GM12878 (cell line): ENCODE measurements around the gene RABEP2. TPM values are rescaled to one million over a fixed set of nuclear protein-coding genes. Genes with fewer than 3 reads are reported as not detected.

ENCODE experiments used
- BCL11A ChIP-seq: IDR thresholded peaks from 2 replicates; pipeline ENCODE4 v1.6.1; 2011; ENCODE audit warnings: low read depth, low read length
- CBX5 ChIP-seq: sonication (generic); IDR thresholded peaks from 2 replicates; pipeline ENCODE4 v1.6.1; 2016; ENCODE audit warnings: low read depth, moderate library complexity, mild to moderate bottlenecking, inconsistent platforms
- CHD1 ChIP-seq: IDR thresholded peaks from 2 replicates; pipeline ENCODE4 v1.6.1; 2012; ENCODE audit warnings: low read depth, low read length, improper control_type of control experiment
- CUX1 ChIP-seq: IDR thresholded peaks from 2 replicates; pipeline ENCODE4 v1.6.1; 2012; ENCODE audit warnings: improper control_type of control experiment, low read depth, low read length; ENCODE audit not compliant: insufficient replicate concordance
- EED ChIP-seq: sonication (generic); IDR thresholded peaks from 2 replicates; pipeline ENCODE4 v1.6.1; 2016; ENCODE audit warnings: antibody characterized with exemption, low read depth
- EP300 ChIP-seq, 2 experiments: fragments of 150-350 bp in 1 of 2; IDR thresholded peaks; 2 replicates each; pipeline ENCODE4 v1.6.1; 2011 to 2012; ENCODE audit warnings: low read depth in 2 of 2, low read length in 2 of 2, borderline replicate concordance in 1 of 2, improper control_type of control experiment in 1 of 2, inconsistent platforms in 1 of 2; ENCODE audit not compliant: control insufficient read depth in 1 of 2
- EZH2 ChIP-seq: IDR thresholded peaks from 2 replicates; pipeline ENCODE4 v1.6.1; 2012; ENCODE audit warnings: low read depth, mild to moderate bottlenecking, control low read depth, inconsistent platforms, low read length, borderline replicate concordance; ENCODE audit not compliant: control insufficient read depth
- FOXK2 ChIP-seq: fragments of 450-650 bp; IDR thresholded peaks from 2 replicates; pipeline ENCODE4 v1.6.1; 2017; ENCODE audit warnings: mild to moderate bottlenecking, moderate library complexity
- IRF4 ChIP-seq: IDR thresholded peaks from 2 replicates; pipeline ENCODE4 v1.6.1; 2011; ENCODE audit warnings: low read depth, low read length
- JUND ChIP-seq: IDR thresholded peaks from 2 replicates; pipeline ENCODE4 v1.6.1; 2012; ENCODE audit warnings: low read depth, mild to moderate bottlenecking, low read length, improper control_type of control experiment, moderate library complexity
- KLF5 ChIP-seq: fragments of 450-650 bp; IDR thresholded peaks from 2 replicates; pipeline ENCODE4 v1.6.1; 2014; ENCODE audit warnings: mild to moderate bottlenecking; ENCODE audit not compliant: partially characterized antibody
- MEF2B ChIP-seq: fragments of 450-650 bp; IDR thresholded peaks from 2 replicates; pipeline ENCODE4 v1.6.1; 2018; ENCODE audit warnings: mild to moderate bottlenecking, moderate library complexity; ENCODE audit not compliant: partially characterized antibody, poor library complexity, severe bottlenecking
- NFIC ChIP-seq: IDR thresholded peaks from 2 replicates; pipeline ENCODE4 v1.6.1; 2012; ENCODE audit warnings: low read depth, mild to moderate bottlenecking, inconsistent platforms, low read length, moderate library complexity
- NFYB ChIP-seq: IDR thresholded peaks from 2 replicates; pipeline ENCODE4 v1.6.1; 2011; ENCODE audit warnings: low read depth, mild to moderate bottlenecking, low read length, improper control_type of control experiment, moderate library complexity; ENCODE audit not compliant: insufficient read depth
- NRF1 ChIP-seq: conservative IDR thresholded peaks from 2 replicates; pipeline ENCODE4 v1.6.1; 2011; ENCODE audit warnings: mild to moderate bottlenecking, low read depth, low read length, improper control_type of control experiment
- RB1 ChIP-seq: fragments of 450-650 bp; formaldehyde crosslinking; IDR thresholded peaks from 2 replicates; pipeline ENCODE4 v1.6.1; 2017; ENCODE audit warnings: mild to moderate bottlenecking, borderline replicate concordance
- RCOR1 ChIP-seq: conservative IDR thresholded peaks from 2 replicates; pipeline ENCODE4 v1.6.1; 2012; ENCODE audit warnings: low read depth, low read length, improper control_type of control experiment
- RUNX3 ChIP-seq: IDR thresholded peaks from 2 replicates; pipeline ENCODE4 v1.6.1; 2012; ENCODE audit warnings: low read length, inconsistent platforms
- SIN3A ChIP-seq: IDR thresholded peaks from 2 replicates; pipeline ENCODE4 v1.6.1; 2012; ENCODE audit warnings: low read depth, low read length, improper control_type of control experiment
- STAT1 ChIP-seq: fragments of 450-650 bp; conservative IDR thresholded peaks from 2 replicates; pipeline ENCODE4 v1.6.1; 2014; ENCODE audit warnings: antibody characterized with exemption, mild to moderate bottlenecking
- STAT3 ChIP-seq: IDR thresholded peaks from 2 replicates; pipeline ENCODE4 v1.6.1; 2011; ENCODE audit warnings: low read depth, low read length, improper control_type of control experiment
- SUPT20H ChIP-seq: IDR thresholded peaks from 2 replicates; pipeline ENCODE4 v1.6.1; 2011; ENCODE audit warnings: low read depth, mild to moderate bottlenecking, low read length, moderate library complexity, borderline replicate concordance; ENCODE audit not compliant: control insufficient read depth
- TARDBP ChIP-seq: IDR thresholded peaks from 2 replicates; pipeline ENCODE4 v1.6.1; 2016; ENCODE audit warnings: borderline replicate concordance
- USF2 ChIP-seq: IDR thresholded peaks from 2 replicates; pipeline ENCODE4 v1.6.1; 2011; ENCODE audit warnings: low read depth, low read length, improper control_type of control experiment, borderline replicate concordance
- YBX1 ChIP-seq: fragments of 450-650 bp; IDR thresholded peaks from 2 replicates; pipeline ENCODE4 v1.6.1; 2016; ENCODE audit warnings: antibody characterized with exemption
- ZNF622 ChIP-seq: fragments of 450-650 bp; IDR thresholded peaks from 2 replicates; pipeline ENCODE4 v1.6.1; 2017; ENCODE audit warnings: mild to moderate bottlenecking, inconsistent platforms
- polyA plus RNA-seq, 11 experiments: library from polyadenylated mRNA; depleted of rRNA in 4 of 11; unstranded in 6 of 11; stranded (reverse) in 5 of 11; fragments of >200 nt; fragmentation: Nextera tagmentation in 4 of 11; fragmentation: Illumina TruSeq in 1 of 11; extraction: Ambion mirVana in 4 of 11; extraction: Trizol in 1 of 11; gene quantifications; 1 replicate in 1 of 11; 2 replicates in 10 of 11; pipeline versions ENCODE4 v1.2.1 to v1.2.3, GENCODE V29; 2011 to 2016; ENCODE audit warnings: inconsistent platforms in 2 of 11, missing spikeins in 2 of 11, low read depth in 1 of 11
- total RNA-seq, 4 experiments: library from RNA; depleted of rRNA in 3 of 4; stranded (reverse); fragments of >200 nt in 3 of 4; fragmentation: Illumina TruSeq in 1 of 4; extraction: Trizol in 1 of 4; gene quantifications; 2 replicates each; pipeline versions ENCODE4 v1.2.1 to v1.2.3, GENCODE V29; 2013 to 2021

RABEP2 gene
- total and polyA plus RNA-seq, 10 of the 15 experiments (the other 5 are each of a cell fraction or from before 2014, with no cell fraction given), result 0.47 to 33.2 (median 18.6) TPM

- TF ChIP-seq CUX1, result no peak
- peak; percentile 97 for TF ChIP-seq SIN3A
- no peak for TF ChIP-seq CHD1
- TF ChIP-seq SUPT20H, result no peak
- peak; percentile 53; the same call in 1 of the 2 replicates for TF ChIP-seq STAT1
- no peak; the same call in 1 of the 2 replicates for TF ChIP-seq EED
- TF ChIP-seq YBX1, result no peak
- TF ChIP-seq RCOR1, result no peak
- no peak for TF ChIP-seq NRF1
- peak; percentile 86 for TF ChIP-seq MEF2B
- TF ChIP-seq CBX5, result no peak
- no peak; the same call in 1 of the 2 replicates for TF ChIP-seq RB1
- peak; percentile 37; the same call in 1 of the 2 replicates for TF ChIP-seq NFYB
- TF ChIP-seq ZNF622, result no peak
- peak; percentile 87 for TF ChIP-seq FOXK2
- peak; percentile 92 for TF ChIP-seq NFIC
- TF ChIP-seq EP300 (IDR thresholded peaks at IDR 0.05; ENCODE audit: borderline replicate concordance in 1 of 2, control insufficient read depth in 1 of 2, low read depth in 2 of 2, low read length in 2 of 2), result peak; percentile 52 to 61; a peak in 1 of 4 replicates
- TF ChIP-seq IRF4, result peak; percentile 74; the same call in 1 of the 2 replicates
- no peak for TF ChIP-seq KLF5
- 0 out of 2 replicates have a peak, but pooled peaks have one; percentile 65 for TF ChIP-seq STAT3
- TF ChIP-seq EZH2, result no peak
- 0 out of 2 replicates have a peak, but pooled peaks have one; percentile 27 for TF ChIP-seq BCL11A
- peak; percentile 93 for TF ChIP-seq TARDBP
- peak; percentile 99 for TF ChIP-seq USF2
- peak; percentile 79 for TF ChIP-seq RUNX3
- TF ChIP-seq JUND, result 0 out of 2 replicates have a peak, but pooled peaks have one; percentile 39
Measured at GRCh38 chr16:28974437-28975157, 49.6 kb upstream of the RABEP2 start, which contains the start of gene SPNS1 (continued).
